GM23338 (cell line): ENCODE measurements around the gene U2SURP. TPM values are rescaled to one million over a fixed set of nuclear protein-coding genes. Genes with fewer than 3 reads are reported as not detected.

Experiments
- ATAC-seq: fragments of 200-7000 bp; cut with Tn5 transposase; 3 replicates; pipeline ENCODE4 v1.9.1; 2020
- DNase-seq: peaks from one replicate; pipeline ENCODE4 v3.0.0-alpha.2; 2015; ENCODE audit warnings: low spot score
- H2AFZ ChIP-seq: fragments of 200-600 bp; sonication (generic); 2 replicates; pipeline ENCODE4 v1.8.0; 2016; ENCODE audit warnings: antibody characterized with exemption, mild to moderate bottlenecking, moderate library complexity
- H3F3A ChIP-seq: fragments of 200-600 bp; sonication (generic); replicated peaks from 2 replicates; pipeline ENCODE4 v1.8.0; 2017; ENCODE audit warnings: antibody characterized with exemption, mixed run types, low read depth
- H3K27ac ChIP-seq: fragments of 200-600 bp; sonication (generic); 2 replicates; pipeline ENCODE4 v1.6.1; 2016; ENCODE audit warnings: low read depth
- H3K27me3 ChIP-seq: fragments of 200-600 bp; sonication (generic); 2 replicates; pipeline ENCODE4 v1.8.0; 2016; ENCODE audit warnings: mild to moderate bottlenecking, mixed run types, moderate library complexity; ENCODE audit not compliant: insufficient read depth
- H3K36me3 ChIP-seq: fragments of 200-600 bp; sonication (generic); 2 replicates; pipeline ENCODE4 v1.8.0; 2016; ENCODE audit warnings: mild to moderate bottlenecking; ENCODE audit not compliant: insufficient read depth
- H3K4me1 ChIP-seq: fragments of 200-600 bp; sonication (generic); 2 replicates; pipeline ENCODE4 v1.8.0; 2016; ENCODE audit warnings: mild to moderate bottlenecking, moderate library complexity; ENCODE audit not compliant: insufficient read depth
- H3K4me2 ChIP-seq: fragments of 200-600 bp; sonication (generic); 2 replicates; pipeline ENCODE4 v1.7.1; 2017; ENCODE audit warnings: mixed run types
- H3K4me3 ChIP-seq: fragments of 200-600 bp; sonication (generic); 2 replicates; pipeline ENCODE4 v1.6.1; 2016; ENCODE audit warnings: mixed run types
- H3K79me2 ChIP-seq: fragments of 200-600 bp; sonication (generic); replicated peaks from 2 replicates; pipeline ENCODE4 v1.8.0; 2017; ENCODE audit warnings: mild to moderate bottlenecking; ENCODE audit not compliant: insufficient read depth
- H3K9me2 ChIP-seq: fragments of 200-600 bp; sonication (generic); 2 replicates; pipeline ENCODE4 v1.8.0; 2017; ENCODE audit not compliant: insufficient read depth
- H4K20me1 ChIP-seq: fragments of 200-600 bp; sonication (generic); replicated peaks from 2 replicates; pipeline ENCODE4 v1.8.0; 2017; ENCODE audit warnings: mild to moderate bottlenecking; ENCODE audit not compliant: insufficient read depth
- H3K27ac Mint-ChIP-seq: 2 replicates; pipeline ENCODE4 v1.8.0; 2020; ENCODE audit warnings: inconsistent platforms, mild to moderate bottlenecking, moderate library complexity, mixed read lengths
- H3K27me3 Mint-ChIP-seq: 3 replicates; pipeline ENCODE4 v1.8.0; 2022; ENCODE audit warnings: low read depth, mild to moderate bottlenecking, moderate library complexity, mixed read lengths, inconsistent platforms; ENCODE audit not compliant: insufficient read depth, poor library complexity
- H3K36me3 Mint-ChIP-seq: 3 replicates; pipeline ENCODE4 v1.8.0; 2021; ENCODE audit warnings: low read depth, mild to moderate bottlenecking, inconsistent platforms, moderate library complexity, mixed read lengths
- H3K4me1 Mint-ChIP-seq: 3 replicates; pipeline ENCODE4 v1.8.0; 2020; ENCODE audit warnings: mild to moderate bottlenecking, inconsistent platforms, mixed read lengths
- H3K4me3 Mint-ChIP-seq: 3 replicates; pipeline ENCODE4 v1.8.0; 2021; ENCODE audit warnings: moderate library complexity, mild to moderate bottlenecking, inconsistent platforms, mixed read lengths
- H3K9me3 Mint-ChIP-seq: 3 replicates; pipeline ENCODE4 v1.8.0; 2020; ENCODE audit warnings: moderate library complexity, mild to moderate bottlenecking, inconsistent platforms, mixed read lengths
- CREB1 ChIP-seq: fragments of 250-450 bp; sonication (Bioruptor Pico); IDR thresholded peaks from 2 replicates; pipeline ENCODE4 v1.5.0; 2020; ENCODE audit warnings: low read depth, mild to moderate bottlenecking, moderate library complexity
- CTCF ChIP-seq, 2 experiments: fragments of 200-600 bp in 1 of 2; sonication (generic) in 1 of 2; conservative IDR thresholded peaks; 2 replicates each; pipeline versions ENCODE4 v1.5.1 to v1.6.1; 2016 to 2017; ENCODE audit warnings: antibody characterized with exemption in 2 of 2, low read depth in 2 of 2, mild to moderate bottlenecking in 2 of 2, moderate library complexity in 1 of 2
- ETS1 ChIP-seq: IDR thresholded peaks from 2 replicates; pipeline ENCODE4 v1.6.1; 2016; ENCODE audit warnings: antibody characterized with exemption
- EZH2 ChIP-seq: fragments of 200-600 bp; sonication (generic); IDR thresholded peaks from one replicate; pipeline ENCODE4 v1.8.0; 2017; ENCODE audit warnings: antibody characterized with exemption, mild to moderate bottlenecking, low read depth; ENCODE audit not compliant: unreplicated experiment
- EZH2phosphoT487 ChIP-seq: fragments of 200-600 bp; sonication (generic); IDR thresholded peaks from one replicate; pipeline ENCODE4 v1.8.1; 2018; ENCODE audit warnings: antibody characterized with exemption; ENCODE audit not compliant: unreplicated experiment
- JUNB ChIP-seq: IDR thresholded peaks from one replicate; pipeline ENCODE4 v1.6.1; 2016; ENCODE audit warnings: antibody characterized with exemption; ENCODE audit not compliant: unreplicated experiment
- NANOG ChIP-seq: IDR thresholded peaks from 2 replicates; pipeline ENCODE4 v1.6.1; 2016; ENCODE audit warnings: antibody characterized with exemption, borderline replicate concordance
- POLR2AphosphoS5 ChIP-seq: IDR thresholded peaks from 2 replicates; pipeline ENCODE4 v1.6.1; 2016; ENCODE audit warnings: antibody characterized with exemption, low read depth
- REST ChIP-seq: IDR thresholded peaks from one replicate; pipeline ENCODE4 v1.6.1; 2018; ENCODE audit warnings: antibody characterized with exemption; ENCODE audit not compliant: unreplicated experiment
- STAT1 ChIP-seq: IDR thresholded peaks from one replicate; pipeline ENCODE4 v1.6.1; 2016; ENCODE audit warnings: antibody characterized with exemption; ENCODE audit not compliant: unreplicated experiment
- ZNF114 ChIP-seq: fragments of 250-450 bp; sonication (Bioruptor Pico); IDR thresholded peaks from 2 replicates; pipeline ENCODE4 v1.5.0; 2020; ENCODE audit warnings: mild to moderate bottlenecking, moderate library complexity
- ZNF331 ChIP-seq: fragments of 250-450 bp; sonication (Bioruptor Pico); IDR thresholded peaks from 2 replicates; pipeline ENCODE4 v1.5.0; 2020; ENCODE audit warnings: low read depth, mild to moderate bottlenecking, moderate library complexity
- polyA plus RNA-seq: library from polyadenylated mRNA; unstranded; fragments of >200 nt; fragmentation: Nextera tagmentation; extraction: Ambion mirVana; gene quantifications from 2 replicates; pipeline ENCODE4 v1.2.1, GENCODE V29; 2016
- total RNA-seq: library from RNA; depleted of rRNA; stranded (reverse); fragments of >200 nt; shearing (Covaris generic); gene quantifications from 2 replicates; pipeline ENCODE4 v1.2.3, GENCODE V29; 2014
- TF ChIP-seq, protein P1 (sequence below): fragments of 250-450 bp; sonication (Bioruptor Pico); IDR thresholded peaks from 2 replicates; pipeline ENCODE4 v1.5.0; 2020; ENCODE audit warnings: mild to moderate bottlenecking, moderate library complexity

The U2SURP gene
- total and polyA plus RNA-seq, 2 experiments from 2014 or later = 116 to 372 TPM

- peaks cover 5% of the 10 kb centered on the region; the same call in 1 of the 2 replicates for H3K36me3 ChIP-seq
- no peak overlapping the region for H3K4me3 ChIP-seq
- no peak for TF ChIP-seq ZNF114
- TF ChIP-seq EZH2phosphoT487 = no peak
- no peak for TF ChIP-seq REST
- no peak for TF ChIP-seq CTCF (conservative IDR thresholded peaks at IDR 0.05; ENCODE audit: low read depth in 2 of 2)
- TF ChIP-seq EZH2 = no peak
- no peak for TF ChIP-seq JUNB
- TF ChIP-seq, protein P1, sequence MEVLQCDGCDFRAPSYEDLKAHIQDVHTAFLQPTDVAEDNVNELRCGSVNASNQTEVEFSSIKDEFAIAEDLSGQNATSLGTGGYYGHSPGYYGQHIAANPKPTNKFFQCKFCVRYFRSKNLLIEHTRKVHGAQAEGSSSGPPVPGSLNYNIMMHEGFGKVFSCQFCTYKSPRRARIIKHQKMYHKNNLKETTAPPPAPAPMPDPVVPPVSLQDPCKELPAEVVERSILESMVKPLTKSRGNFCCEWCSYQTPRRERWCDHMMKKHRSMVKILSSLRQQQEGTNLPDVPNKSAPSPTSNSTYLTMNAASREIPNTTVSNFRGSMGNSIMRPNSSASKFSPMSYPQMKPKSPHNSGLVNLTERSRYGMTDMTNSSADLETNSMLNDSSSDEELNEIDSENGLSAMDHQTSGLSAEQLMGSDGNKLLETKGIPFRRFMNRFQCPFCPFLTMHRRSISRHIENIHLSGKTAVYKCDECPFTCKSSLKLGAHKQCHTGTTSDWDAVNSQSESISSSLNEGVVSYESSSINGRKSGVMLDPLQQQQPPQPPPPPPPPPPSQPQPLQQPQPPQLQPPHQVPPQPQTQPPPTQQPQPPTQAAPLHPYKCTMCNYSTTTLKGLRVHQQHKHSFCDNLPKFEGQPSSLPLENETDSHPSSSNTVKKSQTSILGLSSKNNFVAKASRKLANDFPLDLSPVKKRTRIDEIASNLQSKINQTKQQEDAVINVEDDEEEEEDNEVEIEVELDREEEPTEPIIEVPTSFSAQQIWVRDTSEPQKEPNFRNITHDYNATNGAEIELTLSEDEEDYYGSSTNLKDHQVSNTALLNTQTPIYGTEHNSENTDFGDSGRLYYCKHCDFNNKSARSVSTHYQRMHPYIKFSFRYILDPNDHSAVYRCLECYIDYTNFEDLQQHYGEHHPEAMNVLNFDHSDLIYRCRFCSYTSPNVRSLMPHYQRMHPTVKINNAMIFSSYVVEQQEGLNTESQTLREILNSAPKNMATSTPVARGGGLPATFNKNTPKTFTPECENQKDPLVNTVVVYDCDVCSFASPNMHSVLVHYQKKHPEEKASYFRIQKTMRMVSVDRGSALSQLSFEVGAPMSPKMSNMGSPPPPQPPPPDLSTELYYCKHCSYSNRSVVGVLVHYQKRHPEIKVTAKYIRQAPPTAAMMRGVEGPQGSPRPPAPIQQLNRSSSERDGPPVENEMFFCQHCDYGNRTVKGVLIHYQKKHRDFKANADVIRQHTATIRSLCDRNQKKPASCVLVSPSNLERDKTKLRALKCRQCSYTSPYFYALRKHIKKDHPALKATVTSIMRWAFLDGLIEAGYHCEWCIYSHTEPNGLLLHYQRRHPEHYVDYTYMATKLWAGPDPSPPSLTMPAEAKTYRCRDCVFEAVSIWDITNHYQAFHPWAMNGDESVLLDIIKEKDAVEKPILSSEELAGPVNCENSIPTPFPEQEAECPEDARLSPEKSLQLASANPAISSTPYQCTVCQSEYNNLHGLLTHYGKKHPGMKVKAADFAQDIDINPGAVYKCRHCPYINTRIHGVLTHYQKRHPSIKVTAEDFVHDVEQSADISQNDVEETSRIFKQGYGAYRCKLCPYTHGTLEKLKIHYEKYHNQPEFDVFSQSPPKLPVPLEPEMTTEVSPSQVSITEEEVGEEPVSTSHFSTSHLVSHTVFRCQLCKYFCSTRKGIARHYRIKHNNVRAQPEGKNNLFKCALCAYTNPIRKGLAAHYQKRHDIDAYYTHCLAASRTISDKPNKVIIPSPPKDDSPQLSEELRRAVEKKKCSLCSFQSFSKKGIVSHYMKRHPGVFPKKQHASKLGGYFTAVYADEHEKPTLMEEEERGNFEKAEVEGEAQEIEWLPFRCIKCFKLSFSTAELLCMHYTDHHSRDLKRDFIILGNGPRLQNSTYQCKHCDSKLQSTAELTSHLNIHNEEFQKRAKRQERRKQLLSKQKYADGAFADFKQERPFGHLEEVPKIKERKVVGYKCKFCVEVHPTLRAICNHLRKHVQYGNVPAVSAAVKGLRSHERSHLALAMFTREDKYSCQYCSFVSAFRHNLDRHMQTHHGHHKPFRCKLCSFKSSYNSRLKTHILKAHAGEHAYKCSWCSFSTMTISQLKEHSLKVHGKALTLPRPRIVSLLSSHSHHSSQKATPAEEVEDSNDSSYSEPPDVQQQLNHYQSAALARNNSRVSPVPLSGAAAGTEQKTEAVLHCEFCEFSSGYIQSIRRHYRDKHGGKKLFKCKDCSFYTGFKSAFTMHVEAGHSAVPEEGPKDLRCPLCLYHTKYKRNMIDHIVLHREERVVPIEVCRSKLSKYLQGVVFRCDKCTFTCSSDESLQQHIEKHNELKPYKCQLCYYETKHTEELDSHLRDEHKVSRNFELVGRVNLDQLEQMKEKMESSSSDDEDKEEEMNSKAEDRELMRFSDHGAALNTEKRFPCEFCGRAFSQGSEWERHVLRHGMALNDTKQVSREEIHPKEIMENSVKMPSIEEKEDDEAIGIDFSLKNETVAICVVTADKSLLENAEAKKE (CRISPR knock-in tag) = no peak
- no peak for TF ChIP-seq NANOG
- TF ChIP-seq STAT1 = no peak
- TF ChIP-seq ETS1 = no peak
- no peak for TF ChIP-seq CREB1 (CRISPR knock-in tag)
- TF ChIP-seq ZNF331 (CRISPR knock-in tag) = no peak
- TF ChIP-seq POLR2AphosphoS5 = no peak
- H3K27me3 ChIP-seq = no peaks in the 10 kb centered on the region
- H3K4me1 ChIP-seq = no peaks in the 10 kb centered on the region
- peaks cover 3% of the 10 kb centered on the region for H3K27me3 Mint-ChIP-seq
- no peaks in the 10 kb centered on the region for H3K79me2 ChIP-seq
- no peak overlapping the region for H3K4me3 Mint-ChIP-seq
- no peak overlapping the region for H3K27ac ChIP-seq
- no peaks in the 10 kb centered on the region for H3F3A ChIP-seq
- no peak for ATAC-seq
- H3K36me3 Mint-ChIP-seq = peaks cover 16% of the 10 kb centered on the region
- H3K9me3 Mint-ChIP-seq = peaks cover 22% of the 10 kb centered on the region
- no peaks in the 10 kb centered on the region; the same call in 1 of the 2 replicates for H3K9me2 ChIP-seq
- no peak overlapping the region for H2AFZ ChIP-seq
- no peaks in the 10 kb centered on the region for H4K20me1 ChIP-seq
- no peaks in the 10 kb centered on the region for H3K4me1 Mint-ChIP-seq
- DNase-seq = no peak
- H3K27ac Mint-ChIP-seq = no peak overlapping the region
- no peak overlapping the region for H3K4me2 ChIP-seq
These were observed 108.5 kb downstream of the U2SURP start for GRCh38 chr3:143109861-143110260.
